H4 (cell line): ENCODE measurements around the gene NLRP7. TPM values are rescaled to one million over a fixed set of nuclear protein-coding genes. Genes with fewer than 3 reads are reported as not detected.
A peak's percentile ranks its signal among the peaks of the same experiment; 100 is the strongest.
"Not testable (repeated sequence)": the region's sequence is repeated elsewhere in the genome, so short reads cannot be mapped to it uniquely, and the experiment has no call there.

ENCODE experiments used
- DNase-seq: peaks from one replicate; pipeline ENCODE4 v3.0.0-alpha.2; 2015; ENCODE audit warnings: low spot score
- total RNA-seq: library from RNA; depleted of rRNA; stranded (reverse); fragments of >200 nt; shearing (Covaris generic); gene quantifications from 2 replicates; pipeline ENCODE4 v1.2.3, GENCODE V29; 2014; rRNA removed

Gene NLRP7
- not detected in 2 replicates for total RNA-seq

DNA sequence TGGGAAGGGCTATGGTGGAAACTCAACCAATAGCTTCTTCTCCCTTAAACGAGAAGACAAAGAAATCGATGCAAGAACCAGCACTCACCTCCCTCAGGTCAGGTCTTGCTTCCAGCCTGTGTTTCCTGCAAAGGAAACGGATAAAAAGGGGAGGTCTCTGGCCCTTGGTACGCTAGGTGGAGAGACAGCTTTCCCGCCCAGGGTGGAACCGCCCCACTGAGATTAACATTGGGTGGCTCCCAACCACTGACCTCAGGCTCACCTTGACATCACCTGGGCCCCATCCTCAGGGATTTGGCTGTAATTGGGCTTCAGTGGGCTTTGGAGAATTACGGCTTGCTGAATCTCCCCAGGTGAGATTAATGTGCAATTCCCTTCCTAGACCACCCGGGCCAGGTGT is at the start of gene NLRP7:
TSS of gene NLRP7 (minus strand) at position 150 of the 400 bp plus-strand sequence.
- DNase-seq = no peak

DNA sequence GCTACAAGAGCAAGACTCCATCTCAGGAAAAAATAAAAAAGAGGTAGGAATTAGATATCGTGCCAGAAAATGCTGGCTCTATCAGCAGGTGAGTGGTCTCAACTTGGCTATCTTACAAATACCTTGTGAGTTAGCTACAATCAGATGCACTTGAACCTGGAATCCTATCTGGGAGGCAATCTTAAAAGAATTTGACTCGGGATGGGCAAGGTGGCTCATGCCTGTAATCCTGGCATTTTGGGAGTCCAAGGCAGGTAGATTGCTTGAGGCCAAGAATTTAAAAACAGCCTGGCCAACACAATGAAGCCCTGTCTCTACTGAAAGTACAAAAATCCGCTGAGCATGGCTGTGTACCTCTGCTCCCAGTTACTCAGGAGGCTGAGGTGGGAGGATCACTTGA is 48.2 kb upstream of the NLRP7 start:
- DNase-seq = no peak

DNA sequence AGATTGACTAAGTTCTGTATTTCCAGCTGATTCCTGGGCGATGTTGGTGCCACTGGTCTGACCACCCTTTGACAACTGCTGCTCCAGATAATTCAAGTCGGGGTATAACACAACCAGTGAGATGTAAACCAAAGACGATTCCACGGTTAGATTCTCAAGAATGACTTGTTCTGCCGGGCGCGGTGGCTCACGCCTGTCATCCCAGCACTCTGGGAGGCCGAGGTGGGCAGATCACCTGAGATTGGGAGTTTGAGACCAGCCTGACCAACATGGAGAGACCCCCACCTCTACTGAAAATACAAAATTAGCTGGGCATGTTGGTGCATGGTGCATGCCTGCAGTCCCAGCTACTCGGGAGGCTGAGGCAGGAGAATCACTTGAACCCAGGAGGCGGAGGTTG is 42.2 kb upstream of the NLRP7 start:
- DNase-seq = not testable (repeated sequence)

DNA sequence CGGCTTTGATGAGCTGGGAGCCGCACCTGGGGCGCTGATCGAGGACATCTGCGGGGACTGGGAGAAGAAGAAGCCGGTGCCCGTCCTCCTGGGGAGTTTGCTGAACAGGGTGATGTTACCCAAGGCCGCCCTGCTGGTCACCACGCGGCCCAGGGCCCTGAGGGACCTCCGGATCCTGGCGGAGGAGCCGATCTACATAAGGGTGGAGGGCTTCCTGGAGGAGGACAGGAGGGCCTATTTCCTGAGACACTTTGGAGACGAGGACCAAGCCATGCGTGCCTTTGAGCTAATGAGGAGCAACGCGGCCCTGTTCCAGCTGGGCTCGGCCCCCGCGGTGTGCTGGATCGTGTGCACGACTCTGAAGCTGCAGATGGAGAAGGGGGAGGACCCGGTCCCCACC is 35.2 kb upstream of the NLRP7 start:
- not testable (repeated sequence) for DNase-seq

DNA sequence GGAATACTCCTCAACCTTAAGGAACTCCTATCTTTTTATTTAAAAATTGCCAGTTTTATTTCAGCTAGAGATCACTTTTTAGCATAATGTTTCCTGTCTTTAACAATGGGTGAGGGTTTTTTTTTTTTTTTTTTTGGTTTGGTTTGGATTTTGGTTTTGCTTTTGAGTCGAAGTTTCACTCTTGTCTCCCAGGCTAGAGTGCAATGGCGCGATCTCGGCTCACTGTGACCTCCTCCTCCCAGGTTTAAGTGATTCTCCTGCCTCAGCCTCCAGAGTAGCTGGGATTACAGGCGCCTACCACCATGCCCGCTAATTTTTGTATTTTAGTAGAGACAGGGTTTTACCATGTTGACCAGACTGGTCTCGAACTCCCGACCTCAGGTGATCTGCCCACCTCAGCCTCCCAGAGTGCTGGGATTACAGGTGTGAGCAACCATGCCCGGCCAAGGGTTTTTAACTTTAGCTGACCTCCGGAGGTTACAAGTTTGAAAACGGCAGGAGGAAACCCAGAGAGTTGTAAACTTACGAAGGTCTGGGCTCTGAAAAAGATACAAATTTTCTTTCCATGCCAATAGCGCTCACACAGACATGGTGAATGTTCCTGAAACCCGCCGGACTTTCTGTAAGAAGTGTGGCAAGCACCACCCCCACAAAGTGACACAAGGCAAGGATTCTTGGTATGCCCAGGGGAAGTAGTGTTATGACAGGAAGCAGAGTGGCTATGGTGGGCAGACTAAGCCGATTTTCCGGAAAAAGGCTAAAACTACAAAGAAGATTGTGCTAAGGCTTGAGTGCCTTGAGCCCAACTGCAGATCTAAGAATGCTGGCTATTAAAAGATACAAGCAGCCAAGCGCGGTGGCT is 26.1 kb upstream of the NLRP7 start:
- not testable (repeated sequence) for DNase-seq

DNA sequence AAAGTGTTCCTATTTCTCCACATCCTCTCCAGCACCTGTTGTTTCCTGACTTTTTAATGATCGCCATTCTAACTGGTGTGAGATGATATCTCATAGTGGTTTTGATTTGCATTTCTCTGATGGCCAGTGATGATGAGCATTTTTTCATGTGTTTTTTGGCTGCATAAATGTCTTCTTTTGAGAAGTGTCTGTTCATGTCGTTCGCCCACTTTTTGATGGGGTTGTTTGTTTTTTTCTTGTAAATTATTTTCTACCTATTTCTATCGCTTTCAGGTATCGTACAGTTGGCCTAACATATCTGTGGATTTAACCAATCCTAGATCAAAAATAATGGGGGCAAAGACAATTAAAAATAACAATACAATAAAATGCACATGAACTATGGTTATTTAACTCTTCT is 24.1 kb upstream of the NLRP7 start:
- not testable (repeated sequence) for DNase-seq

DNA sequence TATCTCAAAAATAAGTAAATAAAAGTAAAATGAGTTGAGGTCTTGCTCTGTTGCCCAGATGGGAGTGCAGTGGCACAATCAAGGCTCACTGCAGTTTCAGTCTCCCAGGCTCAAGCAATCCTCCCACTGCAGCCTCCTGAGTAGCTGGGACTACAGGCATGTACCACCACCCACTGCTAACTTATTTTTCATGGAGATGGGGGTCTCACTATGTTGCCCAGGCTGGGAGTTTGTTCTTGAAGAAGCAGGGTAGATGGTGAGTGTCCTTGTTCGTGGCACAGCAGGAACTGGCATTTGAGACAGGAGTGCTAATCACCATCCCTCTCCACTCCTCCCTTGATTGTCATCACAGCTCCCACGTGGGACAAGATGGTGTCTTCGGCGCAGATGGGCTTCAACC is 22.3 kb upstream of the NLRP7 start:
- DNase-seq = no peak

DNA sequence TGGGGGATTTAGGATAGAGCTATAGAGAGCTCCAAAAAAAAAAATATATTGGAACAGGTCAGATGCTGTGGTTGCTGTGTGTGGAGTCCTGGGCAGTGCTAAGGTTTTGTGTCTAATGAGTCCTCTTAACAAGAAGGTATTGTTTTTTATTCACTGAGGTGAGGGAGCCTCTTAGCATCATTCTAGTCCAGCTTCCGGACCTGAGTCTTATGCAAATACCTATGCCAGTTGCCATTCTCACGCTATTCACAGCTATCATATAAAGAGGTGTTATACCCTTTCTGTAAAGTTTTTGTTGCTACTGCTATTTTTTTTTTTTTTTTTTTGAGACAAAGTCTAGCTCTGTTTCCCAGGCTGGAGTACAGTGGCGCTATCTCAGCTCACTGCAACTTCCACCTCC is 20.3 kb upstream of the NLRP7 start:
- DNase-seq = no peak

DNA sequence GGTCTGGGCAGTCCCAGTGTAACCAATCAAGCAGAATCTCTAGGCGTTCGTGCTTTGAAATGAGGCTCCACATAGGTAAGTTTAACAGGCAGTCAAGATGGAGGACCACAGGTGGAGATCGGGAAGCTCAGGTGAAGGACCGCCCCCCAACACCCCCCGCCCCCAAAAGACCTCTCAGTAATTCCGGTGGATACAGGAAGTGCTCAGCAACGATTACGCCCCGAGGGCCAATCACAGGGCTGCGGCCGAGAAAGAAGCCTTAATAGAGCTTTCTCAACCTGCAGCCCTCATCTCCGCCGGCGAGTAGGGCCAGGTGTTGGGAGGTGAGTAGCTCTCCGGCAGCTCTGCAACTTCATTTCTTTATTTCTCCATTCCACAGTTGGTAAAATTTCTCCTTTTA is 17.7 kb upstream of the NLRP7 start:
- DNase-seq = not testable (repeated sequence)

DNA sequence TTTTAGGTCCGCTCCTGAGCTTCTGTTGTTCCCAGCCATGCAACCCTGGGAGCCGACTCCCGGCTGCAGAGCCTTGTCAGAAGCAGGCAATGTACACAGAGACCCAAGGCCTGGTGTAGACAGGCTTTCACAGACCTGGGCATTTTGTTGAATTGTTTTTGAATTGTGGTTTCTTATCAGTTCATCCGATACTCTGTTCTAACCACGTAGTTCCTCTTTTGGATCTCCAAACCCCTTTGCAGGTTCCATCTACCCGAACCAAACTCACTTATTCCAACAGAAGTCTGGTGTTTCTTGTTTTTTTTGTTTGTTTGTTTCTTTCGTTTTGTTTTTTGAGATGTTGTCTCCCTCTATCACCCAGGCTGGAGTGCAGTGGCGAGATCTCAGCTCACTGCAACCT is 12.5 kb upstream of the NLRP7 start:
- peak; percentile 47 for DNase-seq

DNA sequence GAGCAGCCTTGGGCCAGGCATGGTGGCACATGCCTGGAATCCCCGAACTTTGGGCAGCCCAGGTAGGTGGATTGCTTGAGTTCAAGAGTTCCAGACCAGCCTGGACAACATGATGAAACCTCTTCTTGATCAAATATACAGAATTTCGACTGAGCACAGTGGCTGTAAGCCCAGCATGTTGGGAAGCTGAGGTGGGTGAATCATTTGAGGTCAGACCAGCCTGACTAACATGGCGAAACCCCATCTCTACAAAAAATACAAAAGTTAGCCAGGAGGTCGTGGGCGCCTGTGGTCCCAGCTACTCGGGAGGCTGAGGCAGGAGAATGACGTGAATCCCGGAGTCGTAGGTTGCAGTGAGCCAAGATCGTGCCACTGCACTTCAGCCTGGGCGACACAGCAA is 8.0 kb upstream of the NLRP7 start:
- DNase-seq = no peak

DNA sequence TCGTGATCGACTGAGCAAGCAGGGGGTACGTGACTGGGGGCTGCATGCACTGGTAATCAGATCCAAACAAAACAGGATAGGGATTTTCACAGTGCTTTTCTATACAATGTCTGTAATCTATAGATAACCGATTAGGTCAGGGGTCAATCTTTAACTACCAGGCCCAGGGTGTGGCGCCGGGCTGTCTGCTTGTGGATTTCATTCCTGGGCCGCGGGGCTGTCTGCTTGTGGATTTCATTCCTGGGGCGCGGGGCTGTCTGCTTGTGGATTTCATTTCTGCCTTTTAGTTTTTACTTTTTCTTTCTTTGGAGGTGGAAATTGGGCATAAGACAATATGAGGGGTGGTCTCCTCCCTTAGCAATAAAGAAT is 6.0 kb upstream of the NLRP7 start:
- DNase-seq = not testable (repeated sequence)

DNA sequence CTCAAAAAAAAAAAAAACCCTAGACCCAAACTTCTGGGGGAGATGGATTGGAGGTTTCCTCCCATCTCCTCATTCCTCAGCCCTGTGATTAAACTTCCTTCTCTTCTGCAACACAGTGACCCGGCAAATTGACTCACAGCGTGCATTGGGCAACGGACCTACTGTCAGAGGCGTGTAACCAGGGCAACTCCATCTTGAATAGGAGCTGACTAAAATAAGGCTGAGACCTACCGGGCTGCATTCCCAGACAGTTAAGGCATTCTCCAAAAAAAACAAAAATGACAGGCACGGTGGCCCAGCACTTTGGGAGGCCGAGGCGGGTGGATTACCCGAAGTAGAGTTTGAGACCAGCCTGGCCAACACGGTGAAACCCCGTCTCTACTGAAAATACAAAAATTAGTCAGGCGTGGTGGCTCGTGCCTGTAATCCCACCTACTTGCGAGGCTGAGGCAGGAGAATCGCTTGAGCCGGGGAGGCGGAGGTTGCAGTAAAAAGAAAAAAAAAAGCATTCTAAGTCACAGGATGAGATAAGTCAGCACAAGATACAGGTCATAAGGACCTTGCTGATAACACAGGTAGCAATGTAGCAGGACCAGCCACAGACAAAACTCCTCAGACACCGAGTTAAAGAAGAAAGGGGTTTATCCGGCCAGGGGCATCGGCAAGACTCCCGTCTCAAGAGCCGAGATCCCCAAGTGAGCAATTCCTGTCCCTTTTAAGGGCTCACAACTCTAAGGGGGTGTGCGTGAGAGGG is 5.4 kb upstream of the NLRP7 start:
- peak; percentile 69 for DNase-seq

DNA sequence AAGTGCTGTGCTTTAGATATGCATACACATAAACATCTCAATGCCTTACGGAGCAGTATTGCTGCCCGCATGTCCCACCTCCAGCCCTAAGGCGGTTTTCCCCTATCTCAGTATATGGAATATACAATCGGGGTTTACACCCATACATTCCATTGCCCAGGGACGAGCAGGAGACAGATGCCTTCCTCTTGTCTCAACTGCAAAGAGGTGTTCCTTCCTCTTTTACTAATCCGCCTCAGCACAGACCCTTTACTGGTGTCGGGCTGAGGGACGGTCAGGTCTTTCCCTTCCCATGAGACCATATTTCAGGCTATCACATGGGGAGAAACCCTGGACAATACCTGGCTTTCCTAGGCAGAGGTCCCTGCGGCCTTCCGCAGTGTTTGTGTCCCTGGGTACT is 3.2 kb upstream of the NLRP7 start:
- not testable (repeated sequence) for DNase-seq

DNA sequence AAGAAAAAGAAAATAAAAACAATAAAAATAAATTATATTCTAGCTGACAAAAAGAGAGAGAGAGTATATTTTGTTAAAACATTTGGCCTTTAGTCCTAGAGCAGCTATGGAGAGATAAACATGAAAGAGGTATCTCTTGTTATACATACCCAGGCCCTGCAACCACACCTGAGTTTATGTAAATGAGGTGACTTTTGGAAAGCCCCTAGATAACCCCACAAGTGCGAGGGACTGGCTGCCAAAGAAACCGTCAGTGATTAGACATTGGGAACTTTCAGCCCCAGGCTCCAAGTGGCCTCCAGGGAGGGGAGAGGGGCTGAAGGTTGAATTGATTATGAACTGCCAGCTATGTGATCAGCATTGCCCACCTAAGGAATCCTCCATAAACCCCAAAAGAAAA is 2.1 kb upstream of the NLRP7 start:
- no peak for DNase-seq

DNA sequence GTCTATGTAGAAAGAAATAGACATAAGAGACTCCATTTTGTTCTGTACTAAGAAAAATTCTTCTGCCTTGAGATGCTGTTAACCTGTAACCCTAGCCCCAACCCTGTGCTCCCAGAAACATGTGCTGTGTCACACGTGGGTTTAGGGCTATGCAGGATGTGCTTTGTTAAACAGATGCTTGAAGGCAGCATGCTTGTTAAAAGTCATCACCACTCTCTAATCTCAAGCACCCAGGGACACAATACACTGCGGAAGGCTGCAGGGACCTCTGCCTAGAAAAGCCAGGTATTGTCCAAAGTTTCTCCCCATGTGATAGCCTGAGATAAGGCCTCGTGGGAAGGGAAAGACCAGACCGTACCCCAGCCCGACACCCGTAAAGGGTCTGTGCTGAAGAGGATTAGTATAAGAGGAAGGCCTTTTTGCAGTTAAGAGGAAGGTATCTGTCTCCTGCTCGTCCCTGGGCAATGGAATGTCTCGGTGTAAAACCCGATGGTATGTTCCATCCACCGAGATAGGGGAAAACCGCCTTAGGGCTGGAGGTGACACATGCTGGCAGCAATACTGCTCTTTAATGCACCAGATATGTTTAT is 3.5 kb downstream of the NLRP7 start:
- not testable (repeated sequence) for DNase-seq

DNA sequence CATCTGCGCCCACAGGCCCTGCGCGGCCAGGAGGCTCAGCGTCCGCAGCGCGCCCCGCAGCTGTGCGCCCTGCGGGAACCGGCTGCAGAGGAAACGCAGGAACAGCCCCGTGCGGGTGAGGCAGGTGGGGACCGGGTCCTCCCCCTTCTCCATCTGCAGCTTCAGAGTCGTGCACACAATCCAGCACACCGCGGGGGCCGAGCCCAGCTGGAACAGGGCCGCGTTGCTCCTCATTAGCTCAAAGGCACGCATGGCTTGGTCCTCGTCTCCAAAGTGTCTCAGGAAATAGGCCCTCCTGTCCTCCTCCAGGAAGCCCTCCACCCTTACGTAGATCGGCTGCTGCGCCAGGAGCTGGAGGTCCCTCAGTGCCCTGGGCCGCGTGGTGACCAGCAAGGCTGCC is 7.8 kb downstream of the NLRP7 start:
- not testable (repeated sequence) for DNase-seq

DNA sequence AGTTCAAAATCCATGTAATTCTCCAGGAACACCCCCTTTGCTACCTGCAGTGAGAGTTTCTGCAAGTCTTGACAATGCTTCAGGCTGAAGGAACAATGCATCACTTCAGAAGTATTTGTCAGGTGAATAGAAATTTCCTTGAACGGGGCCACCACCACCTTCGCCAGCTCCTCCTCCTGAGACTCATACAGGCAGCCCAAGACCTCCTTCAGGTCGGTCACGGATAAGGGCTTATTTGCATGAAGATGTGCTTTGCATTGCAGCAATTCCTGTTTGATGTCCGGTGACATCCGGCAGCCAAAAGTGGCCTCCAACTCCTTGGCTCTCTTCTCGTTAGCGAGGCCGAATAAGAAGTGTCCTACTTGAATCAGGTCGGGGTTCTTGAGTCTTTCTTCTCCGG is 8.4 kb downstream of the NLRP7 start:
- no peak for DNase-seq

DNA sequence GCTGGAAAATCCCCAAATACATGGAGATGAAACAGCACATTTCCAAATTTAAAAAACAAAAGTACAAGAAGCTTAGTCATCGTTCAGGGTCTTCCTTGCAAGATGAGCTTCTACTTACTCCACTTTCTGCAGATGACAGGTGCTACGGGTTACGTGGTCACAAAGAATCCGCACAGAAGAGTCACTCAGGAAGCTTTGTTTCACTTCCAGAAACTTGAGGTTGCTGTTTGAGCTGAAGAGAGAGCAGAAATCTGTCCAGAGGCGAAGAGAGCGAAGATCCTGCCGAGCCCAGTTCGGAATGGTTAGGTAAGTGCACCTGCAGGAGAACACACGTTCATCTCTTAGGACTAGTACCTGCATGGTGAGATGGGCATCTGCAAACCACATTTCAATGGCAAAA is 9.4 kb downstream of the NLRP7 start:
- no peak for DNase-seq

DNA sequence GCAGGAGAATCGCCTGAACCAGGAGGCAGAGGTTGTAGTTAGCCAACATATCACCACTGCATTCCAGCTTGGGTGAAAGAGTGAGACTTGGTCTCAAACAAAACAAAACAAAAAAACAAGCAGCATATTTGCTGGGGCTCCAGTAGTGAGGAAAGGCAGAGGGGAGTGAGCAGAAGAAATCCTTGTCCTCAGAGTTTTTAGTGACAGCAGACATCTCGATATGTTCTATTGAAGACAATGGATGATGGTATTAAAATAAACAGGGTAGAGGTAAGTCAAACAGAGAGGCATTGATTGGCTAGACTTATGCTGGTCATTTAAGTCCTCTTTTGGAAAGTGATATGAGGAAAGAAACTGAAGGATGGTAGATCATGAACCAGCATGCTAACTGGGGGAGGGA is 19.0 kb downstream of the NLRP7 start:
- peak; percentile 60 for DNase-seq

DNA sequence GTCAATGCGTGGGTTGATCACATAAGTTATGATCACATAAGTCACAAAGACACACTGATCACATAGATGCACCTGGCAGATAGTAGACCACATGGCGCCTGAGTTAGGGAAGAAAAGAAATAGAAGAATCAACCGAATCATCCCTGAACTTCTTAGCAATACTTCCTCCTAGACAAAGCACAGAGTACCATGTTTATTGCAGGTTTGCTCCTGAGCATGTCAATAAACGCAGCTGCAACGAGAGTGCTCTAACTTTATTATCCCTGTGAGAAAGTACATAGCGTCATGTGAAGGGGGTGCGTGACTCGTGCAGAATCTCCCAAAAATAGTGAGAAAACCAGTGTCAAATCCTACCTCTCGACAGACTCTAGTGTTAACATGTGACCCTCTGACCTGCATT is 24.1 kb downstream of the NLRP7 start:
- DNase-seq = no peak

DNA sequence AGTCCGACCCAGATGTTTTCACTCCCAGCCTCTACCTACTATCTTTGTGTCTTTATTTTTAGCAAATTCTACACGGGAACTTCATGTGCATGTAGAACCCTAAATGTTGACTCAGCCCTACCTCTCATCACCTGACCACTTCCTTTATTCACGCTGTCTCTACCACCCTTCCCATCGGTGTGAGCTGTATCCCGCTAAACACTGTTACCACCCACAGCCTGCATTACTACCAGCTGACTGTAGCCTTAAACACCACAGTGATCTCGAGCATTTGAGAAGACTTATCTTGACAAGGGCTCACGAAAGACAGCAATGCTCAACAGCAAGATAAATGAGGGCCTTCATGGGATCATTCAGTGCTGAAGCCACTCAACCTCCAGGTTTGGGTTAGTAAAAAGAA is 26.2 kb downstream of the NLRP7 start:
- DNase-seq = no peak
